Measurements from ENCODE around the gene MPP4. TPM values are rescaled to one million over a fixed set of nuclear protein-coding genes. Genes with fewer than 3 reads are reported as not detected.
A peak's percentile ranks its signal among the peaks of the same experiment; 100 is the strongest.

The MPP4 gene
- total RNA-seq, 3 donors from 2014 or later (not counting 1 experiment from before 2014, with no cell fraction given) = 0.15 to 0.45 TPM; not detected in 1

GRCh38 chr2:201664334-201664733, 34.1 kb downstream of the MPP4 start:
- Mint-ChIP-seq H3K9me3 (no peaks in the 10 kb centered on the region), H3K4me3 (no peak overlapping the region), H3K27me3 (ENCODE audit: low read depth in 2 of 2) (peaks cover 0 to 3% of the 10 kb centered on the region in 2 donors), H3K36me3 (no peaks in the 10 kb centered on the region), H3K4me1 (peaks cover 0 to 4% of the 10 kb centered on the region in 2 donors), H3K27ac (no peak overlapping the region)
- Histone ChIP-seq H3K36me3 (ENCODE audit: control insufficient read depth, insufficient read depth, low read length) (no peaks in the 10 kb centered on the region), H3K27me3 (ENCODE audit: control insufficient read depth, insufficient read depth, low read length) (no peaks in the 10 kb centered on the region), H3K4me3 (ENCODE audit: low read length) (no peak overlapping the region), H3K9me3 (ENCODE audit: control insufficient read depth, insufficient read depth, low read length) (no peaks in the 10 kb centered on the region), H3K4me1 (ENCODE audit: control insufficient read depth, insufficient read depth, low read length) (no peaks in the 10 kb centered on the region), H3K27ac (ENCODE audit: low read length) (no peak overlapping the region)
- intact Hi-C loops (cut with micrococcal nuclease) = no loop called here
- no peak for ATAC-seq
- 87% methylated on average over 7 of the region's 8 CpGs for WGBS (ENCODE audit: insufficient coverage)
- DNase-seq = no peak
- TF ChIP-seq CTCF (IDR thresholded peaks at IDR 0.05) = no peak

- H3K4me1 Mint-ChIP-seq = peaks cover 5 to 6% of the 10 kb centered on the region in 2 donors
- DNase-seq (no peak), ATAC-seq (no peak)
- 58% methylated on average over 4 of the region's 5 CpGs for WGBS (ENCODE audit: insufficient coverage)
- no peak overlapping the region for H3K4me3 Mint-ChIP-seq
- no peak for TF ChIP-seq CTCF (IDR thresholded peaks at IDR 0.05)
- intact Hi-C loops (cut with micrococcal nuclease) = no loop called here
- H3K27ac ChIP-seq (ENCODE audit: low read length) = no peak overlapping the region
- no peaks in the 10 kb centered on the region for H3K36me3 ChIP-seq (ENCODE audit: control insufficient read depth, insufficient read depth, low read length)
- no peaks in the 10 kb centered on the region for H3K36me3 Mint-ChIP-seq
- H3K27me3 Mint-ChIP-seq (ENCODE audit: low read depth in 2 of 2) = peaks cover 6 to 8% of the 10 kb centered on the region in 2 donors
- no peaks in the 10 kb centered on the region for H3K27me3 ChIP-seq (ENCODE audit: control insufficient read depth, insufficient read depth, low read length)
- no peaks in the 10 kb centered on the region for H3K9me3 Mint-ChIP-seq
- no peaks in the 10 kb centered on the region for H3K9me3 ChIP-seq (ENCODE audit: control insufficient read depth, insufficient read depth, low read length)
- H3K27ac Mint-ChIP-seq = no peak overlapping the region
- peaks cover 6% of the 10 kb centered on the region for H3K4me1 ChIP-seq (ENCODE audit: control insufficient read depth, insufficient read depth, low read length)
- H3K4me3 ChIP-seq (ENCODE audit: low read length) = no peak overlapping the region
Measured at GRCh38 chr2:201661366-201661765, 37.1 kb downstream of the MPP4 start.

- ATAC-seq (no peak), DNase-seq (peak in 1 of 2 donors; percentile 8)
- no peak overlapping the region for H3K4me3 Mint-ChIP-seq
- H3K4me3 ChIP-seq (ENCODE audit: low read length) = no peak overlapping the region
- H3K36me3 ChIP-seq (ENCODE audit: control insufficient read depth, insufficient read depth, low read length) = no peaks in the 10 kb centered on the region
- no peaks in the 10 kb centered on the region for H3K27me3 ChIP-seq (ENCODE audit: control insufficient read depth, insufficient read depth, low read length)
- no peak overlapping the region for H3K27ac Mint-ChIP-seq
- peaks cover 11 to 13% of the 10 kb centered on the region in 2 donors for H3K4me1 Mint-ChIP-seq
- no peak for TF ChIP-seq CTCF (IDR thresholded peaks at IDR 0.05)
- H3K27me3 Mint-ChIP-seq (ENCODE audit: low read depth in 2 of 2) = peaks cover 6 to 8% of the 10 kb centered on the region in 2 donors
- H3K27ac ChIP-seq (ENCODE audit: low read length) = no peak overlapping the region
- intact Hi-C loops (cut with micrococcal nuclease) = no loop called here
- WGBS (ENCODE audit: insufficient coverage) = 61% methylated on average over 4 of the region's 5 CpGs
- no peaks in the 10 kb centered on the region for H3K9me3 ChIP-seq (ENCODE audit: control insufficient read depth, insufficient read depth, low read length)
- no peaks in the 10 kb centered on the region for H3K9me3 Mint-ChIP-seq
- H3K36me3 Mint-ChIP-seq = no peaks in the 10 kb centered on the region
- H3K4me1 ChIP-seq (ENCODE audit: control insufficient read depth, insufficient read depth, low read length) = peaks cover 8% of the 10 kb centered on the region
Measured at GRCh38 chr2:201660293-201660895, 38.0 kb downstream of the MPP4 start.

GRCh38 chr2:201656740-201657139, 41.7 kb downstream of the MPP4 start:
- Mint-ChIP-seq H3K36me3 (no peaks in the 10 kb centered on the region), H3K27ac (peak overlapping the region; percentile 39 to 64), H3K9me3 (no peaks in the 10 kb centered on the region), H3K4me3 (no peak overlapping the region), H3K4me1 (peaks cover 11 to 13% of the 10 kb centered on the region in 2 donors), H3K27me3 (ENCODE audit: low read depth in 2 of 2) (peaks cover 10 to 23% of the 10 kb centered on the region in 2 donors)
- intact Hi-C loops (cut with micrococcal nuclease) = no loop called here
- no peak overlapping the region for H3K4me3 ChIP-seq (ENCODE audit: low read length)
- DNase-seq (no peak), ATAC-seq (no peak)
- peaks cover 11% of the 10 kb centered on the region for H3K4me1 ChIP-seq (ENCODE audit: control insufficient read depth, insufficient read depth, low read length)
- H3K27ac ChIP-seq (ENCODE audit: low read length) = no peak overlapping the region
- H3K9me3 ChIP-seq (ENCODE audit: control insufficient read depth, insufficient read depth, low read length) = no peaks in the 10 kb centered on the region
- no peak for TF ChIP-seq CTCF (IDR thresholded peaks at IDR 0.05)
- no peaks in the 10 kb centered on the region for H3K36me3 ChIP-seq (ENCODE audit: control insufficient read depth, insufficient read depth, low read length)
- WGBS (ENCODE audit: insufficient coverage) = 87% methylated on average over 5 of the region's 5 CpGs
- no peaks in the 10 kb centered on the region for H3K27me3 ChIP-seq (ENCODE audit: control insufficient read depth, insufficient read depth, low read length)
